IgD-negative memory B cell (primary cell): Measurements from ENCODE around the gene ARL2BP. TPM values are rescaled to one million over a fixed set of nuclear protein-coding genes. Genes with fewer than 3 reads are reported as not detected.

ENCODE experiments used
- H3K27ac Mint-ChIP-seq, 3 donors: one replicate each; pipeline ENCODE4 v1.8.0; 2020 to 2022; ENCODE audit warnings: mild to moderate bottlenecking in 3 of 3, mixed read lengths in 3 of 3, moderate library complexity in 1 of 3
- H3K27me3 Mint-ChIP-seq: one replicate; pipeline ENCODE4 v1.8.0; 2021; ENCODE audit warnings: mixed read lengths
- H3K36me3 Mint-ChIP-seq: one replicate; pipeline ENCODE4 v1.8.0; 2020; ENCODE audit warnings: mild to moderate bottlenecking, mixed read lengths
- H3K4me1 Mint-ChIP-seq, 3 donors: one replicate each; pipeline ENCODE4 v1.8.0; 2020 to 2022; ENCODE audit warnings: mixed read lengths in 3 of 3, mild to moderate bottlenecking in 1 of 3
- H3K4me3 Mint-ChIP-seq, 4 donors: one replicate each; pipeline ENCODE4 v1.8.0; 2020 to 2022; ENCODE audit warnings: mild to moderate bottlenecking in 4 of 4, mixed read lengths in 4 of 4, moderate library complexity in 3 of 4
- H3K9me3 Mint-ChIP-seq, 3 donors: one replicate each; pipeline ENCODE4 v1.8.0; 2020 to 2021; ENCODE audit warnings: mixed read lengths in 3 of 3, mild to moderate bottlenecking in 1 of 3
- polyA plus RNA-seq: library from polyadenylated mRNA; unstranded; fragments of 300-500 nt; fragmentation: Illumina TruSeq; gene quantifications from one replicate; pipeline ENCODE4 v1.2.3, GENCODE V29; 2021

Gene ARL2BP
- polyA plus RNA-seq, 1 donor from 2014 or later: 108 TPM

- Mint-ChIP-seq H3K27me3 (peaks cover 13% of the 10 kb centered on the region), H3K36me3 (no peaks in the 10 kb centered on the region), H3K27ac (no peak overlapping the region), H3K4me3 (peak overlapping the region in 1 of 4 donors; percentile 20), H3K9me3 (no peaks in the 10 kb centered on the region), H3K4me1 (peaks cover 4 to 7% (median 6%) of the 10 kb centered on the region in 3 donors)
Observed at GRCh38 chr16:57279780-57280638, 35.0 kb downstream of the ARL2BP start.

DNA sequence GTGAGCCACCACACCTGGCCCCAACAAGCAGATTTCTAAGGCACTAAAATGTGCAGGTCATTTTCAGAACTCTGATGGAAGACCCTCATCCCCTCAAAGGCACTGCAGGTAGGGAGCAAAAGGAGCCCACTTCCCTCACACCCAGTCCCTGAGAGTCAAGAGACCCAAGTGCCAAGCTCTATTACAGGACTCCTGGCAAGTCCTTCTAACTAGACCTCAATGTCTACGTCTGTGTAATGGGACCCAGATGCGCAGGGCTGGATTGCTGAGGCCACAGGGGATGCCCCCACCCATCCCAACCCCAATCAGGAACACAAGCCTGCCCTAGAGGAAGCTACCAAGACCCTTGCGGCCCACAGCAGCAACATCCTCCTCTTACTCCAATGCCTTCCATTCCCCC, 36.7 kb downstream of the ARL2BP start:
- H3K27me3 Mint-ChIP-seq: peaks cover 15% of the 10 kb centered on the region
- peaks cover 4 to 7% (median 6%) of the 10 kb centered on the region in 3 donors for H3K4me1 Mint-ChIP-seq
- no peak overlapping the region for H3K27ac Mint-ChIP-seq
- no peak overlapping the region for H3K4me3 Mint-ChIP-seq
- H3K36me3 Mint-ChIP-seq: no peaks in the 10 kb centered on the region
- no peaks in the 10 kb centered on the region for H3K9me3 Mint-ChIP-seq

DNA sequence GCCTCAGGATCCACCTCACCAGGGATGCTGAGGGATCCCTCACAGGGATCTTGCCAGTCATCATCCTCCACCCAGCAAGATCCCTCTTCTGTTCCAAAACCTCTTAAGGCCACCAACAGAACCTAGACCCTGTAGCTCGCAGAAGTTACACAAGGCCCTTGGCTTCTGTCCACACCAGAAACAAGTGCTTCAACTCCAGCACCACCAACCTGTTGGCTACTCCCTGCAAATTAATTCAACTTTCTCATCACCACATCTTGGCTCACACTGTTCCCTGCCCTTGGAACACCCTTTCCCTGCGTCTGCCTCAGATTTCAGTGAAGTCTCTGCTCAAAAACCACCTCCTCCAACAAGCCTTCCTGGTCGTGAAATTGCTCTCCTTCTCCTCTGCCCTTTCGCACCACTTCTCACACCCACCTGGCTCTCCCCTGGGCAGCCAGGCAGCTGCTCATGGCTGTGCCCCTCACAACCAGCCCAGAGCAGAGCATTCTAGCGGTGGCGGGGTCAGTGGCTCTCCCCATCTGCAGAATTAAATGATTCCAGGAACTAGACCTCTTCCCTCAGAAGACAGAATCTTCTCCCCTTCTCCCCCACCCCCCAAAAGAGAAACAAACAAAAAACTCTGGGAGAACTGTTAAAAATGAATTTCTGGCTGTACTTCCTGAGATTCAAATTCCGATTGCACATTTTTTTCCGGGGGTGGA, 37.6 kb downstream of the ARL2BP start:
- H3K9me3 Mint-ChIP-seq: no peaks in the 10 kb centered on the region
- peaks cover 15% of the 10 kb centered on the region for H3K27me3 Mint-ChIP-seq
- no peaks in the 10 kb centered on the region for H3K36me3 Mint-ChIP-seq
- H3K4me1 Mint-ChIP-seq: peaks cover 2 to 6% (median 4%) of the 10 kb centered on the region in 3 donors
- H3K27ac Mint-ChIP-seq: no peak overlapping the region
- H3K4me3 Mint-ChIP-seq: peak overlapping the region in 3 of 4 donors; percentile 23 to 55 (median 51)

- Mint-ChIP-seq H3K4me3 (peak overlapping the region in 3 of 4 donors; percentile 41 to 90 (median 82)), H3K27ac (no peak overlapping the region), H3K9me3 (no peaks in the 10 kb centered on the region), H3K27me3 (peaks cover 15% of the 10 kb centered on the region), H3K36me3 (no peaks in the 10 kb centered on the region), H3K4me1 (peaks cover 0 to 3% (median 1%) of the 10 kb centered on the region in 3 donors)
Observed at GRCh38 chr16:57283214-57283958, 38.3 kb downstream of the ARL2BP start.

DNA sequence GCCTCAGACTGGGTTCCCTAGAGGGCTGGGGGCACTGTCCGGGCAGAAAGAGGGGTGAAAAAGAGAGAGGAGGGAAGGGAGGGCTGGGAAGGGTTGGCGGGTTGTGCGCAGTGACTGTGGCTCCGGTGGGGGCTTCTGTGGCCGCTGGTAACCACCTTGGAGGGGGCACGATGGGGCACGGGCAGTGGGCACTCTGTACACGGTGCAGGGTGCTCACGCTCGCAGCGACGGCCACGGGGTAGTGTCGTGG, 38.8 kb downstream of the ARL2BP start:
- H3K27me3 Mint-ChIP-seq: peaks cover 15% of the 10 kb centered on the region
- H3K4me3 Mint-ChIP-seq: peak overlapping the region in 3 of 4 donors; percentile 41 to 90 (median 82)
- H3K9me3 Mint-ChIP-seq: no peaks in the 10 kb centered on the region
- no peak overlapping the region for H3K27ac Mint-ChIP-seq
- H3K36me3 Mint-ChIP-seq: no peaks in the 10 kb centered on the region
- H3K4me1 Mint-ChIP-seq: peaks cover 0 to 3% (median 1%) of the 10 kb centered on the region in 3 donors

DNA sequence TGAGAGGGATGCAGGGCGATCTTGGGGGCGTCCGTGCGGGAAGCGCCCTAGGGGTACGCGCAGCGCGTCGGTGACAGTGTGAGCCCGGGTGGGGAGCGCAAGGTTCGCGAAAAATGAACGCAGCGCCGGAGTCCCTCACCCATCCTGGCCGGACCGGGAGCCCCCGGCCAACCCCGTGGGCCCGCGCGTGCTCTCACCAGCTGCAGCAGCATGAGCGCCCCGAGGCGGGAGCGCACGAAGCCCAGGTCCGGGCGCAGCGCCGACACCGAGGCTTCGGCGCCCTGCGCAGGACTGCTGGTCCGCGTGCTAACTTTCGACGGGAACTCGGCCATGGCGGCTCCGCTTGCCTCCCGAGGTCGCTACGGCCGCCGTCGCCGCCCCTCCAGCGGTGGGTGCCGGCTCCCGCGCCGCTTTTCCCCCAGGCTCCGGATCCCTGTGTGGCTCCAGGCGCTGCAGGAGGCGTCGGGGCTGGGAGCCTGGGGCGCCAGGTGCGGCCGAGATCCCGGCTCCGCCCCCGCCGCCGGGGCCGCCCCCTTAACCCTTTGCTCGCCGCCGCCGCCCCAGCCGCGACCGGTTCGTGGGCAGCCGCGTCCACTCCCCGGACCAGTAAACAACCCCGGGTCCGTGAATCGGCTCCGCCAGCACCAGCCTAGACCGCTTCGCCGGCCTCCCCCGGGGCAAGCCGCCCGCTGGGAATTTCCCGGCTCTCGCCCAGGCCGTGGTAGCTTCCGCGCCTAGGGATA, 39.3 kb downstream of the ARL2BP start, which contains the start of gene PLLP:
PLLP (minus strand) TSS at position 464 of the 743 bp plus-strand sequence; CDS start at position 332, 132 bp downstream.
- Mint-ChIP-seq H3K27me3 (peaks cover 15% of the 10 kb centered on the region), H3K4me3 (peak within 1 kb of the TSS; percentile 29 to 90 (median 71)), H3K36me3 (no peaks in the 10 kb centered on the region), H3K4me1 (peaks cover 0 to 3% (median 1%) of the 10 kb centered on the region in 3 donors), H3K9me3 (no peaks in the 10 kb centered on the region), H3K27ac (peak within 1 kb of the TSS in 1 of 3 donors; percentile 19)

GRCh38 chr16:57284952-57285363, 39.9 kb downstream of the ARL2BP start:
- peaks cover 15% of the 10 kb centered on the region for H3K27me3 Mint-ChIP-seq
- no peaks in the 10 kb centered on the region for H3K9me3 Mint-ChIP-seq
- no peaks in the 10 kb centered on the region for H3K36me3 Mint-ChIP-seq
- peak overlapping the region in 1 of 3 donors; percentile 19 for H3K27ac Mint-ChIP-seq
- H3K4me1 Mint-ChIP-seq: peaks cover 0 to 3% (median 1%) of the 10 kb centered on the region in 3 donors
- peak overlapping the region; percentile 29 to 78 (median 64) for H3K4me3 Mint-ChIP-seq

- Mint-ChIP-seq H3K27me3 (peaks cover 15% of the 10 kb centered on the region), H3K9me3 (no peaks in the 10 kb centered on the region), H3K36me3 (no peaks in the 10 kb centered on the region), H3K4me3 (peak overlapping the region; percentile 29 to 68 (median 64)), H3K4me1 (peaks cover 0 to 3% (median 2%) of the 10 kb centered on the region in 3 donors), H3K27ac (peak overlapping the region in 1 of 3 donors; percentile 19)
Observed at GRCh38 chr16:57285379-57285778, 40.3 kb downstream of the ARL2BP start.

DNA sequence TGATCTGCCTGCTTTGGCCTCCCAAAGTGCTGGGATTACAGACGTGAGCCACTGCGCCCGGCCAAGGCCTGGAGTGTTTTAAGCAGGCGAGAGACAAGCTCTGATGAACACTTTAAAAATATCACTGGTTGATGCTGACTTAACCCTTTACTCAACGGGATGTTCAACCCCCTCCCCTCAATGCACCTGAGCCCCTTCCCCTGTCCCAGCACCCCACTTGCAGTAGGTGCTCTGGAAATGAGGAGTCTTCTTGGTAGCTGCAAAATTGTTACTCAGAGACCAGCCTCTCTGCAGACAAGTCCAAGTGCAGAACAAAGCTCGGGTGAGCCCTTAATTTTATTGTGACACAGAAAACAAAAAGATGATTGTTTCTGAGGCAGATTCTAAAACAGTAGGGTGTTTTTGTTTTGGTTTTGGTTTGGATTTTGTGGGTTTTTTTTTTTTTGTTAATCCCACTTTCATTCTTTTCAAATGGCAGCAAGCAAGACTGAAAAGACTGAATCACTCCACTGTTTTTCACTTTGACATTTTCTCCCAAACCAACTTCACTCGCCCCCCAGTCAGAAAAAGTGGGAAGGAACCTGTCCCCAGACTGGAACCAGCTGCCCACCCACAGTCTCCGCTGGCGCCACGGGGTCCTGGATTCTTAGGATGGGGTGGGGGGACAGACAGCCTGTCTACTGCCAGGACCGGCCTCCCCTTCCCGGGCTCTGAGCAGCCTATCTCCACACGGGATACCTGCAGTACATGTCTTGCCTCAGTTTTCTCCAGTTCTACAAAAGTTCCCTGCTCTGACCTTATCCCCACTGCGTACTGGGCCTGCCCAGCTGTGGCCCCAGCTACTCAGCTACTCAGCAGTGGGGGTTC, 44.6 kb downstream of the ARL2BP start:
- no peaks in the 10 kb centered on the region for H3K36me3 Mint-ChIP-seq
- no peak overlapping the region for H3K27ac Mint-ChIP-seq
- no peak overlapping the region for H3K4me3 Mint-ChIP-seq
- H3K27me3 Mint-ChIP-seq: peaks cover 9% of the 10 kb centered on the region
- H3K9me3 Mint-ChIP-seq: no peaks in the 10 kb centered on the region
- H3K4me1 Mint-ChIP-seq: peaks cover 0 to 3% (median 0%) of the 10 kb centered on the region in 3 donors

DNA sequence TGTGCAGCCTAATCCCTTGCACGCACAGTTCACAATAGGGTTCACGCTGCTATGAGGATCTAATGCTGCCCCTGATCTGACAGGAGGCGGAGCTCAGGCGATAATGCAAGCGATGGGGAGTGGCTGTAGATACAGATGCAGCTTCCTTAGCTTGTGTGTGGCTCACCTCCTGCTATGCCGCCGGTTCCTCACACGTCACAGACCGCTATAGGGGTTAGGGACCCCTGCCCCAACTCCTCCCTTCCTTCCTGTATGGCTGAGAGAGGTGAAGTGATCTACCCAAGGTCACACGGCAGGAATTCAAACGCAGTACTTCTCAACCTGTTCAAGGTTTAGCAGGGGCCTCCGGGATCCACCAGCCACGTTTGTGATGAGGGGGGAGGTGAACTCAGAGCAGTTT, 52.8 kb downstream of the ARL2BP start:
- peak overlapping the region; percentile 73 to 86 (median 80) for H3K4me3 Mint-ChIP-seq
- peaks cover 1 to 11% (median 5%) of the 10 kb centered on the region in 3 donors for H3K4me1 Mint-ChIP-seq
- no peaks in the 10 kb centered on the region for H3K27me3 Mint-ChIP-seq
- H3K36me3 Mint-ChIP-seq: no peaks in the 10 kb centered on the region
- peaks cover 0 to 1% (median 0%) of the 10 kb centered on the region in 3 donors for H3K9me3 Mint-ChIP-seq
- H3K27ac Mint-ChIP-seq: peak overlapping the region in 2 of 3 donors; percentile 57 to 92

DNA sequence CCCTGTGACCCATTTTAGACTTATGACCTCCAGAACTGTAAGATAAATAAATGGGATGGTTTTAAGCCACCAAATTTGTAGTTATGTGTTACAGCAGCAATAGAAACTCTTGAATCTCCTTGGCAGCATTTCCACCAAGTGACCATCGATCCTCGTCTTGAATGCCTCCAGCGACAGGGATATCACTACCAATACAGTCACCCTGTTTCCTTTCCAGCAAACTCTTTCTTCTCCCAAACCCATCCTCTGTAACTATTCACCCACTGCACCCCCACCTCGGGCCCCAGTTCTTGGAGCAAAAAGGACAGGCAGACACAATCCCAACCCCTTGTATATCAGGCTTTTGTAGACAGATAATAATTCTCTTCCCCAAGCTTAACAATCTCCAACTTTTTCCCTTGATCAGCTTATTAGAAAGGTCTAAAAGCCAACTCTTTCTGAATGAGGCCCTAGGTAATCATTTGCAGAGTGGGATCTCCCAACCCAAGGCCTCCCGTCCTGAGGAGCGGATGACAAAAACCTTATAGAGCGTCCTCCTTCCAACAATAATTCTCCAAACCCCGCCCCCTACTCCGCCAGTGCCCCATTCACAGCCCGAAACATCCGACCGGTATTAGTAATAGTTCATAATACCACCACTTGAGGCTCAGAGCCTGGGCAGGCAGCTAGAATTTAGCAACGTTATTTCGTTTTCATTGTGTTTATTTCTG, 54.1 kb downstream of the ARL2BP start:
- H3K4me1 Mint-ChIP-seq: peaks cover 5 to 14% (median 6%) of the 10 kb centered on the region in 3 donors
- no peaks in the 10 kb centered on the region for H3K27me3 Mint-ChIP-seq
- no peak overlapping the region for H3K4me3 Mint-ChIP-seq
- H3K9me3 Mint-ChIP-seq: peaks cover 0 to 1% (median 0%) of the 10 kb centered on the region in 3 donors
- no peak overlapping the region for H3K27ac Mint-ChIP-seq
- no peaks in the 10 kb centered on the region for H3K36me3 Mint-ChIP-seq

DNA sequence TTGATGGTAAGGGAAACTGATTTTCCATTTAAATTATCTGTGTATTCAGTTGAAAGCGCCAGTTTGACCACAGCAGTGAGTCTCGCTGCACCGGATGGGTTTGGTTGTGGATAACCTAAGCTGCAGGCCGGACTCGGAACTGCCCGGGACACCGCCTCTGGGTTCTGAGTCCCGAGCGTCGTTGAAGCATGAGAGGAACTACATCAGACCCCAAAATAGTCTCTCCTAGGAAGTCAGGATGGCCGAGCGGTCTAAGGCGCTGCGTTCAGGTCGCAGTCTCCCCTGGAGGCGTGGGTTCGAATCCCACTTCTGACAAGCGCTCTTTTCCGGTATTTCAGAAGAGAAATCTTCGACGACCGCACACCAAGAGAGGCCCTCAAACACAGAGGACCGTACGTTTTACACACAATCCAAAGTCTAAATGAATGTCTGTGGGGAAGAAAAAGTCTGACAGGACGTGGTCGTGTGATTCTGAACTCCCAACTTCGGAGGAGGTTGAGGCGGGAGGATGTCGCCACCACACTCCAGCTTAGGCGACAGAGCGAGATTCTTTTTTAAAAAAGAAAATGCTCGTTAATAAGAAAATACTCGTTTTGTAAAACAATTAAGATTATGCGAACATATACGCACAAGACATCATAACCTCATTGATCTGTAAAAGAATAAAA, 54.8 kb downstream of the ARL2BP start:
- Mint-ChIP-seq H3K27ac (no peak overlapping the region), H3K4me3 (no peak overlapping the region), H3K36me3 (no peaks in the 10 kb centered on the region), H3K27me3 (no peaks in the 10 kb centered on the region), H3K9me3 (peaks cover 0 to 1% (median 0%) of the 10 kb centered on the region in 3 donors), H3K4me1 (peaks cover 5 to 18% (median 12%) of the 10 kb centered on the region in 3 donors)
